CD4-positive, alpha-beta T cell treated with Interleukin-1 beta for 1 hour (primary cell): Measurements from ENCODE around the gene R3HCC1L.

Experiments
- DNase-seq, 2 donors: peaks; one replicate each; pipeline ENCODE4 v3.0.0-alpha.2; 2020 to 2022

The R3HCC1L gene

DNA sequence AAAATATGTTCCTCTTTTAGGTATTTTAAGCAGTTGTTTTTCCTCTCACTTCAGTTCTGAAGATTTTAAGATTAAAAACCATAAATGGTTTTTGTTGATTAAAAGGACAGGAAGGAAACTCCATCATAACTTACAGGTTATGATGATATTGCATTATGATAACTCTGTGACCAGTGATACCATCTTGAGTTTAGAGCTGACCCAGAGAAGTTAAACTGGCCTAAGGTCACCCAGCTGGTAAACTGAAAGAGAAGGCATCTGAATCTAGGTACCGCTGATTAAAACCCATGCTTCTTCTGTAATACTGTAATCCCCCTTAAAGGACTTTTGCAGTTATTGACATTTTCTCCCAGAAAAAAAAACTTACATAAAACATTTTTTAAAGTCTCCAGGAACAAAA lies 103.9 kb downstream of the R3HCC1L start:
- DNase-seq, result no peak

DNA sequence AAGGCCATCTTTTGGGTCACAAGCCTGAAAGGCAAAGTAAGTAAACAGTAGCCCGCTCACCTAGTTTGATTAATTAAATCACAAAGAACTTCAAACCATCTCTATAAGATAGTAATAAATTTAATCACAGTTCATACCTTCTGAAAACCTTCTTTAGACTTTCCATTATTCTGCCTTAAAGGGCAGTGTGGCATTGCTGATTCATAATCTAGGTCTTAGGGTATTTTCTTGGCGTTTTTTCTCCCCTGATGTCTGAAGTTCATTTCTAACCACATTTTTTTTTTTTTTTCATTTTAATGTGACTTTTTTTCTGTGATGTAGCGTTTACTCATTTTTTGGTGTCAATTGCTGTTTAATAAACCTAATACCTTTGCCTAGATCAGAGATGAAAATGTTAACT lies 106.1 kb downstream of the R3HCC1L start:
- no peak for DNase-seq

DNA sequence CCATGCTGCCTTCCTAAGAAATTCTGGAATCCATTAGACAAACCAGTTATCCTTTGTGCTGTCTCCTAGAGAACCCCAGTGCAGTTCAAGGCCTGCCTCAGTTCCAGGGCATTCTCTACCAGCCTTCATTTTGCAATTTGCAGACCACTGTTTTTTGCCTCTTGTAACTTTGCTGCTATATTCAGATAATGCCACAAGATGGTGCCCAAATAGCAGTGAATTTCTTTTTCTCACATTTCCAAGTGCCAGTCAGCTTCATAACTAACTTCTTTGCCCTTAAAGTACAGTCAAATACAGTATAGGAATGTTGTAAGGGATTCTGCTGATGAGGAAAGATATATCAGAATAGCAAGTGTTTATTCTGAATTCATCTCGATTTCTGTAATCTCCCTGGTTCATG lies 108.4 kb downstream of the R3HCC1L start:
- DNase-seq, result no peak

DNA sequence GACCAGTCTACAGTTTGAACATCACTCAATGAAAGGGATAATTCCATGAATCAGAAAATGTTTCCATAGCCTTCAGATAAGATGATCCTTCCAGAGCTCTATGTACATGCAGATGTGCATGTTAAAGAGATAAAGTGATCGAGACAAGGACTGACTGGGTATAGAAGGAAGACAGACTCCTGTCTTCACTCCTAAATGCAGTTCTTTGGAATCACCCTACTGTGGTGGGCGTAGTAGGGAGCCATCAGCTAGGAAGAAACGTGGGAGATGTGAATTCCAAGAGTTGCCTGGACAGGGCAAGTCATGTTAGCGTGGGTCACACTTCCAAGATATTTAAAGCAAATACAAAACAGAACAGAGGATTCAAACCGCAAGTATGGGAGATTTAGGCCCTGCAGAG lies 109.7 kb downstream of the R3HCC1L start:
- DNase-seq, result no peak

DNA sequence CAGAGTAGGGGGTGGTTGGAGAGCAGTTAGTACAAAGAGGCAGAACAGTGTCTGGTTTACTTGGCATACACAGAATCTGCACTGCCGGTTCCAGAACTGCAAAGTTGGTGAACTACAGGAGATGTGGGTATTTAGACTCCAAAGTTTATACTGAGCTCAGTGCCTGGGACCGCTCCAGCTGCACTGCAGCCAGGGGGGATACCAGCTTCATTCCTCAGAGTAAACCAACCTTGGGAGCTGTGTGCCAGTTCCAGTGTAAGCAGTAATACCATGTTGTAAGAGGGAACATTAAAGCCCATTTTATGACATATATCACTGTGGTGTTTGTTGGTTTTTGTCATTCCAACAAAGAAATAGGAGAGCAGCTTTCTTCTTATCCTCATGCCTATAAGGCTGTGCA lies 110.1 kb downstream of the R3HCC1L start:
- DNase-seq, result no peak

DNA sequence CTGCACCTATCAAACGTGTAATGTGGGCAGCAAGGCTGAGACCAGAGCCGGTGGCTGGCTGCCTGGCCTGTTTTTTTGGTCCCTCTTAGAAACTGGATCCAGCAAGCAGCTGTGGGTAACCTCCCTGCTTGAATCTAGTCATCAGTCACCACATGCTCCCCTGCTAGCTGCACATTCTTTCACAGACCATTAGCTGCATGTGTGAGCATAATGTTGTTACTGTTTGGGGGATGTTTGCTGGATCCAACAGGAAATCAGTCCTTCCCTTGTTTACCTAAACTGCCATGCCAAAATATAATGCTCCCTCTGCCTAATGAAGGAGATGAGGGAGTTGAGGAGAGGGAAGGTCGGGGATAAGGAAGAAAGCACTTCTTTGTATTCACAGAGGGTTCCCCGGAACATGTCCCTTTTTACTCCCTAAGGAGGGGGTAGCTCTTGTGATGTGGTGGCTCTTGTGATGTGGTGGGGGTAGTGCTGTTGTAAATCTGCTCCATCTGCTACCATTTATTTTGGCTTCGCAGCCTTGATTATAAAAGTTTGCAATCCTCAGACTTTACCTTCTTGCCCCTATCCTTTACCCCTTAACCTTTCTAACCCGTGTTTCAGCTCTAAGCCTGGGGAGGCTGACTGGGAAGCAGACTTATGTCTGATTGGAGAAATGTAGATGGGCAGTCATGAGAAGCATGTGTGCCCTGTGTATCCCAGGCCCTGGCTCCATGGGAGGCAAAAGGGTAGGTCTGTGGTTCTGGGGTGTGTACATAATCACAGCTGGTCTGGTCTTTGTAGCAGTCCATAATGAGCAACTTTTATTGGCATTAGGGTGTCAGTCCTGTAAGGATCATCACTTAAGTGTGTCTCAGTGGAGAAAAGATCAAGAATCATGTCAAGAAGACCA lies 112.7 kb downstream of the R3HCC1L start:
- DNase-seq, result no peak

DNA sequence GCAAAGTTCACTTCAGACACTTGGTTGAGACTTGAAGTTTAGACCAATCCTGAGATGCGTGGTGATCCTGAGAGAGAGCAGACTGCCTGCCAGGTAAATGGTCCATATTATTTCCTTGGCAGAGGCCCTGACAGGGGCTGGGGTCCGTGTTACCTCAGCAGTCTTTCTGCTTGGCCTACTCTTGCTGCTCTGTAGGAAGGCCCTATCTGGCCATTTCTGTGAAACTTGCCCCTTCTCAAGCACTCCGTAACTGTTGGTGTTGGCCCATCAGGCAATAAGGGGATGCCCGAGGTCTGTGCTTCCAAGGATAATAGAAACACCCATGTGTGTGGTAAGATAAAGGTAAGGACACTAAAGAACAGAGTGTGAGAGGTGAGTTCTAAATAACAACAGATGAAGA lies 113.6 kb downstream of the R3HCC1L start:
- no peak for DNase-seq

DNA sequence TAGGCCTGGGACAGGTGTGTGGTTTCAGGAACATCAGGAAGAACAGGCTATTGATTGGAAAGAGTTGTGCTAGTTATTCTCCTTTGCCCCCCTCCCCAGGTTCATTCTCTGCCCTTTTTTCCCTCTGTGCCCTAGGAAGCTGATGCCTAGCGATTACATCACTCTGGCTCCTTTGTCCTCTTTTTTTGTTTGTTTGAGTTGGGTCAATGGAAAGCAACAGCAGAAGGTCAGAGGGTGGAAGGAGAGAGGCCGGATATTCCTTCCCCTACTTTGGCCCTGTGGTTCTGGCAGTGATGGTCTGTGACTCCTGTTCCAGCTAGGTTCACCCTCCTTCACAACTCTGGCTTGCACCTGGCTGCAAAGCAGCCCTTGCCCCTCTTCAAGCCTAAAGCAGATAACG lies 114.7 kb downstream of the R3HCC1L start:
- no peak for DNase-seq

DNA sequence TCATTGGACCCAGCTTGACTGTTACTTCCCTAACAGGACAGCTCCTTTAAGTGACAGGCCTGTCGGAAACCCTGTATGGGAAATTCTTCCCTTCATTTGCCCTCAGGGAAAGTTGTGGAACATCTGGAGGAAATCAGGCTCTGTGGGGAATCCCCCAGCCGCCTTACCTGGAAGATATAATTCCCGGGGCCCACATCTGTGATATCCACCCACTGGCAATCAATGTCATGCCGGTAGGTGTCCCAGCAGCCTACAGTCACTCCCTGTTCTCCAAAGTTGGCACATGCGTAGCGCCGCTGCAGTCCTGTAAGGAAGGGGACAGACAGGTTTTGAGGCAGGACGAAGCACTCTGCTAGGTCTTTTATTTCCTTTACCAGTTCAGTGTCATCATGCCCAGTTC lies 116.9 kb downstream of the R3HCC1L start:
- no peak for DNase-seq

DNA sequence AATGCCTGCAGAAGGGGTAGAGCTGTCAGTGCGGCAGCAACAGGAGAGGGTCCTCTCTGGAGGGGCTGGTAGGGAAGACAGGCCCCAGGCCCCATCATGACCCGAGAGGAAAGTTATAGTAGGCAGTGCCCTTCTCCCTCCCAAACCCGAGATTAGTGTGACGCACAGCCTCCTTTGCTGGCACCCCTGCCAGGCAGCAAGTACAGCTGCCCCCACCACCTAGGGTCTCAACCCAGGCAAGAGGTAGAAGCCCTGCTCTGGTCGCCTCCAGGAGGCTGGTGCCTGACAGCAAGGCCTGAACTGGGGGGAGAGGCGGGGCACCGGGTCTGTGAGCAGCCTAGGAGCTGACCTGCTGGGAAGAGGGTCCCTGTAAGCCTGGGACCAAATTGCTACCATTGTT lies 118.0 kb downstream of the R3HCC1L start:
- no peak for DNase-seq

DNA sequence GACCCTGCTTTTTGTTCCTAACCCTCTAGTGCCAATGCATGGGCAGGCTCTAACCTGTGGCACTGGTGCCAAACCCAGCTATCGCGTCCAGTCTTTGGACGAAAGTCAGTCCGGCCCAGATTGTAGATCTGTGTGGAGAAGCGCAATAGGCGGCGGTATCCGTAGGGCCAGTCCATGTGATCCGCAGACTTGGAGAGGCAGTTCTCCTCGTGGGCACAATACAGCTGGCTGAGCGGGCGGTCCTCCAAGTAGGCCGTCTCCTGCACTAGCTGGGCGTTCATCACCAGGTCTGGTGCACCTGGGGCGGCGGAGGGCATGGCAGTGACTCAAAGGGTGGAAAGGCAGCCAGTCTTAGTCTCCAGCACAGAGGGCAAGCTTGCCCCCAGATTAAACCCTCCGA lies 119.0 kb downstream of the R3HCC1L start:
- DNase-seq, result no peak

DNA sequence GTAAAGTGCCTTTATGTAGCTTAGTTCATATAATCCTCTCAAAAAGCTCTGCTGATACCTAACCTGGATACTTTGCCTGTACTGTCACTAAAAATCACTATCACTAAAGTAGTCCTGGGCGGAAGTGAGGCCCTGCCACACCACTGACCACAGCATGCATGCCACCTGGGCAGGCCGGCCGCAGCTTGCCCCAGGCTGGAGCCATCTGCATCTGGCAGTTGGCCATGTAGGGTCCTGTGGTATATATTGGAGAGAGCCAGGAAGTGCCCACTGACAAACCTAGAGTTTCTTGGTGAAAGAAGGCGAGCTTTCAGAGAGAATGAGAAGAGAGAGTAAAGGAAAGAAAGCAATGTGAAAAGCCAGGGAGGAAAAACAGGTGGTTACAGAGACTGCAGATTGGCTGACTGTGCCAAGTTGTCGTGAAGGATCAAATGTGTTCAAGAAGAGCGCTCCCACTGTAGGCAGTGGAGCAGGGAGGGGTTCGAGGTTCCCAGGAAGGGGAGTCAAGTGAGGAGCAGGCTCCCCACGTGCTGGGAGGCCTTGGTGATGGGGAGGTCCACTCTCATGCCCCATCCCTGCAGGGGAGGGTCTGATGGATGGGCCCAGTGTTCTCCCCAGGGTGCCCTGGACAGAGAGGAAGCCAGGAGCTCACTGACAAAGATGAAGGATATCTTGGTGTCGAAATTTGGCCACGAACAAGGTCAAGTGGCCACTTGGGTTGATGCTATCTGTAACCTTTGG lies 119.9 kb downstream of the R3HCC1L start:
- DNase-seq, result no peak

DNA sequence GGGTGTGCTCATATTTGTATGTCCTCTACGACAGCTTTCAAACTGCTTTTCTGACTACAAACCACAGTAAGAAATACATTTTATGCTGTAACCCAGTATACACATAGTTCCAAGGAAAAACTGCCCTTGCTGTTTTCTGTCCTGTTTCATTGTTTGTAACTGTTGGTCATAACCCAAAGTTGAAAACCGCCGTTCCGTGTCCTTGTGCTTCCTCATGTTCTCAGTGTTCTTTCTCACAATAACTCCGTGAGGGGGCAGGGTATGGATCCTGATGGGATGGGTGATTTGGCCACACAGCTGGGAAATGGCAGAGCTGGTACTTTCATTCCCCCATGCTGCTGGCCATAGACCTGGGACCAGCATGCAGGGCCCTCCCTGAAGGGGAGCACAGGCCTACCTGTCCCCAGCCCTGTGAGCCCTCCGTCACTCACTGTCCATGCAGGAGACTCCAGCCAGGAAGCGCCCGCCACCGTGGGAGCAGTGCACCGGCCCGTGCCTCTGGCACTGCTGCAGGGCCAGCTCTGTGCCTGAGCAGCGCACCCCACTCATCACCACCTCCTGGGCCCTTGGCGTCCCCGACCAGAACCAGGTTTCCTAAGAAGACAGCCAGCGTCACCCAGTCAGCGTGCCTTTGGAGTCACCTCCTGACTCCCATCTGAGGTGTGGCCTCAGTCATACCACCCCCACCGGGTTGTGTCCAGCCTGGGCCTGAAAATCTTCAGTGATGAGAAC lies 120.9 kb downstream of the R3HCC1L start:
- no peak for DNase-seq

DNA sequence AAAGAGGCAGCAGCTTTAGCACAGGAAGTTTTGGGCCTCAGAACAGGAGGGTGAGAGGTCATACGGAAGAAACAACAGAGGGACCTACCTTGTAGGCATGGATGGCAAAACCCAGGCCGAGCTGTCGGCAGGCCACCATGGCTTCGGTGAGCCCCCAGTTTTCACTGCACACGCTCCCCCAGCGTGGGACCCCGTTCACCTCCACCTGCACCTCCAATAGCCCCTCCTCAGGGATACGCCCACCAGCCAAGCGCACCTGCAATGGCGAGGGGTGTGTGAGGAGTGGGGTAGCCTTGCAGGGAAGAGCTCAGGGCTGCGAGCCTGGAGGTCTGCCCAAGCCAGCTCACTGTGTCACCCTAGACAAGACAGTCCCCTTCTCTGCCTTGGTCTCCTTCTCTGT lies 122.2 kb downstream of the R3HCC1L start:
- DNase-seq, result no peak

DNA sequence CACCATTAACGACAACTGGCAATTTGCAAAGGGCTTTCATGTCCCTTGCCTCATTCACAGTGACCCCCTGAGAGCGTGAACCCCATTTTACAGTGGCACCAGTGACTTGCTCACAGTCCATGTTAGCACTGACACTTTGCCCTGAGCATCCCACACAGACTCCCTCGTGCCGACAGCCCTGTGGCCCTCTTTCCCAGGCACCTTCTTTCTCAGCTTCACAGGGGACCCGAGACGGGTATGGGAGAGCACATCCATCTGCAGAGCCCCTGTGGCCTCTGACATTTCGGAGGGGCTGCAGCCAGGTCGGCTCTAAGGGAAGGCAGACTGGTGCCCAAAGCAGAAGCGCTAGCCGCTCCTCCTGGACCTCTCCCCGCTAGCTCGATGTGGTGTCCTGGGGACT lies 122.7 kb downstream of the R3HCC1L start:
- no peak for DNase-seq

DNA sequence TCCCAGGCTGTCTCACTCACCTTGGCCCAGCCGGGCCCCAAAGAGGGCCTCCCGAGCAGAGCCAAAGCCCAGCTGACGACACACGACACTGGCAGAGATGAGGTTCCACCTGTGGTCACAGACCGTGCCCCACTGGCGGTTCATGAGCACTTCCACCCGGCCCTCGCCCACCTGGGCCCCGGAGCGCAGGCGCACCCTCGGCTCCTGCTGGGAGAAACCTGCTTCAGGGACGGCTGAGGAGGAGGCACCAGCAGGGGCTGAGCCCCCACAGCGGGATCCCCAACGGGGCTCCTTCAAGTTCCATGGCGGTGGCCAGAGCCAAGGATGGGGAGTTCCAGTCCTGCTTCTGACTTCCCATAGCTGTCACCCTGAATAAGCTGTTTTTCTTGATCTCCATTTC lies 123.5 kb downstream of the R3HCC1L start:
- DNase-seq, result no peak

DNA sequence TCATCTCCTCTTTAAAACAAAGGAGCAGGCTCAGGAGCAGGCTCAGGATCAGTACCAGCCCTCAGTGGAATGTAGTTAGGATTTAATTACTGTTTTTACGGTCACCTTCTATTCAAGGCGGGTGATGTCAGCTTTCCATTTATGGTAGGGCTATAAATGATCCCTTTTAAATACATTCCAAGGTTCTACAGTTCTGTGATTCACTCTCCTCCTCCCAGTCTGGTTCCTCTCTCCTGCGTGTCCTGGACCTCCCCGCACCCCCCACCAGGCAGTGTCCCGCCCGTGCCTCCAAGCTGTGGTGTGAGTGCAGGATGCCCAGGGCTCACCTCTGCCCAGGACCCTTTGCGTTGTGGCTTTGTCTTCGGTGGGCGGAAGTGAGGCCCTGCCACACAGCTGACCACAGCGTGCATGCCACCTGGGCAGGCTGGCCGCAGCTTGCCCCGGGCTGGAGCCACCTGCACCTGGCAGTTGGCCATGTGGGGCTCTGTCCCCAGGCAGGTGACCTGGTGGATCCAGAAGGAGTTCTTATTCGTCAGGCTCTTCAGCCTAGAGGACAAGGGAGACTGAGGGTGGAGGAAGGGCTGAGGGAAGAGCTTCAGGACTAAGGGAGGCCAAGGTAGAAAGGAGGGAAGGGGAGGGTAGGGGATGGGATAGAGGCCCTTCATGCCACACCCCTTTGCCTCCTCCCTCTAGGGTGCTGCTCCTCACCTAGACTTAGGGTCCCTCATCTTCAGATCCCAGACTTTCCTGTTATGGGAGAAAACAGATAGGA lies 124.4 kb downstream of the R3HCC1L start:
- DNase-seq, result no peak

DNA sequence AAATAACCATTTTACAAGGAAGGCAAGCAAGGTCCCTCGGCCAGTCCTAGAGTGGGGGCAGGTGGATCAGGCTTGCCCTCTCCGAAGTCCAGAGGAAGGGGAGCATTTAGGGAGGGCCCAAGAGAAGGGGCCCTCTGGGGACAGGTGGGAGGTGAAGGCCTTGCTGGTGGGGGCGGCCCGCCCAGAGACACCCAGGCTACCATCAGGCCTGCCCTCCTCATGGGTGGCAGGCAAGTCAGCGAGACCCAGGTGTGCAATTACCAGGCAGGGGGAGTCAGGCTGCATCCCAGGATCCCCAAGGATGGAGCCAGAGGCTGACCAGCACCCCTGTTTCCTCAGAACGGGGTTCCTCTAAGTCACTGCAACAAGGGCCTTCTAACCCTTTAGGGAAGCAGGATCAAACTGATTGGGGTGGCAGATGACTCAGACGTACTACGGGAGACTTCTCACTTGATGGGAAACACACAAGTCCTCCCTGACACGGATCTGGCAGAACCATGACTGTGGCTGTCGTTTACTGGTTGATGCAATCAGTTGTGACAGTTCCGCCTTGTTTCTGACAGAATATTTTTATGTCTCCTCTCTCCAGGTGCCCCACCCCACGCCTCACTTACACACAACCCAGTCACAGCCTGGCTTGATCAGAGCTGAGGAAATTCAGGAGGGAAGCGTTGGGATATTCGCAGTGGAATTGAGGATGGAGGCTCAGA lies 125.3 kb downstream of the R3HCC1L start:
- DNase-seq, result peak in 1 of 2 donors; percentile 56

DNA sequence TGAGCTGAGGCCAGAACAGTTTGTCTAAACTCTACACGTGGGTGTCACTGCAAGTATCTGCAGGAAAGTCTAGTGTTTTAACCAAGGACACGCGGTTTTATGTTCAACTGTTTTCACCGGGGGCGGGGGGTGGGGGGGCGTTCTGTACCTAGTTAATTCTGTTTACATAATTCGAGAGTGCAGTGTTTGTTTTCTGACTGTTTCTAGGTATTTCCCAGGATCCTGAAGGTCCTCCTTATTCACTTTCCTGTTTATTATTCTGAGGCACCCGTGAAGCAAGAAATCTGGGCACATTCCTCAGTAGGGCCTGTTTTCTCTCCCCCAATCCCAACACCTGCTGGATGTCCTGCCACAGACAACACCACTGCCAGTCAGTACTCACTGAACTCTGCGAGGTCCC lies 125.9 kb downstream of the R3HCC1L start:
- no peak for DNase-seq

DNA sequence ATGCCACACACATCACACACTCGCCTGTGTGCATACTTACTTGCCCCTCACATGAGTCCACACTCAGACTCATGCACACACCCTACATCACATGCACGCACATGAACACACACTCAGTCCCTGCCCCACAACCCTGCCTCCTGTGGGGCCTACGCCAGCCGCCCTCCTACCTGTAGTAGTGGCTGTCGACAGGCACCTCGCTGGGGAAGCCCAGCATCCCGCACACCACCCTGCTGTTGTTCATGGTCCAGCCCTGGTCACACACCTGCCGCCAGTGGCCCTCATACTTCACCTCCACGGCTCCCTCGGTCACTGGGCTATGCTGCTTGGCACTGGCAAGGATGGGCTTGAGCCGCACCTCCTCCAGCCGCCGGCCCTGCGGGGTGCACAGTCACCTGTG lies 126.3 kb downstream of the R3HCC1L start:
- DNase-seq, result no peak

DNA sequence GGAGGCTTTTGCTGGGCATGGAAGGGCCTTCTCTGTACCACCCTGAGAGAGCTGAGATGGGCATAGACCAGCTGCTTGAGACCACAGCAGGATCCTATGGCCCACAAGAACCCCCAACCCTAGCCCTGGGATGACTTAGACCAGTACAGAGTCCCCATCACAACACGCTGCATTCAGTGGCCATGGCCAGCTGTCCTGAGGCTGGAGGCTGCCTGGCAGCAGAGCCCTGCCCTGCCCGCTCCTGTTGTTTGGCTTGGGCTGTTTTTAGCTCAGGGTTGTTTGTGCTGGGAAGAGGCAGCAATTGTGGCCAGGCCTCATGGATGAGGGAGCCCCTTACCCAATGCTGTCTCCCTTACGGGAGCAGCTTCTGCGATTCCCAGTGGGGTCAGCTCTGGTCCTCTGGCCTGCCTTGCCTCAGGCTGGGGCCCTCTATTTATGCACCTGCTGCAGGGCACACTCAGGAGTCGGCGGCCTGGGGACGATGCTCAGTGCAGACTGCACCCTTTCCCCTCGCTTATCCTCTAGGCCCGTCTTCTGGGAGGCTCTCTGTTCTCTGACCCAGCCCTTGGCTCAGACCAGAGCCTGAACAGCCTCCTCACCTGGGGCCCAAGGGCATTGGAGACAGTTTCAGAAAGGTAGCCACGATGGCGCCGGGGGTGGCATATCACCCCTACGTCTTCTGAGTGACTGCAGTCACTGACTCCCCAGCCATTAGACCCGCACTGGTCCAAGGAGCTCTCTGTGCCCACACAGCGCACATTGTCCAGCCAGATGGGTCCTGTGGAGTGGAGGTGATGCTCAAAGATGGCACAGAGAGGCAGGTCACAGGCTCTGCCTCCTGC lies 127.2 kb downstream of the R3HCC1L start:
- DNase-seq, result no peak
